Epithelial cell of proximal tubule (primary cell): ENCODE results near the gene MED12L. TPM values are rescaled to one million over a fixed set of nuclear protein-coding genes. Genes with fewer than 3 reads are reported as not detected.

Experiments used
- DNase-seq: peaks from one replicate; pipeline ENCODE4 v3.0.0-alpha.2; 2011; ENCODE audit warnings: low read depth
- H3K4me3 ChIP-seq: 2 replicates; pipeline ENCODE4 v1.5.1; 2011; ENCODE audit warnings: low read depth, mild to moderate bottlenecking, low read length
- CTCF ChIP-seq: conservative IDR thresholded peaks from 2 replicates; pipeline ENCODE4 v1.5.1; 2012; ENCODE audit warnings: low read depth, mild to moderate bottlenecking, low read length
- total RNA-seq: library from RNA; depleted of rRNA; stranded (reverse); fragments of >200 nt; gene quantifications from 2 replicates; pipeline ENCODE4 v1.2.3, GENCODE V29; 2015

Gene MED12L
- total RNA-seq, 1 donor from 2014 or later: 0.12 TPM

GRCh38 chr3:151206201-151206600 lies 120.7 kb downstream of the MED12L start:
- no peak overlapping the region for H3K4me3 ChIP-seq
- no peak for TF ChIP-seq CTCF
- no peak for DNase-seq

DNA sequence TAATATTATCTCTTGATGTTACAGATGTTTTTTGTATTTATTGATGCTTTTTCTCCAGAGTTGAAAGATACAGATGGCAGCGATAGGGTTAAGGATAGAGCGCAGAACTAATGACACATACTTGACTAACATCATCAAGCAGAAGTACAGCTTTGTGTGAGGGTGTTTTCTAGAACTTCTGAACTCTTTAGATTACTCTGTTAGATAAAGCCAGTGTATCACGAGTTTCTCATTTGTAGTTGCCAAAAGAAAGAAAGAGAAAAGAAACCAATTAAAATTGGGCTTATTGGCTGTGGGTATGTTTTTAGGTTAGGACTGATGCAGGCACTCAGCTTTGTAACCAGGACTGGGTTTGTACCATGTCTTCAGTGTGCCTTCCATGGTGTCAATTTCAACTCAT lies 124.2 kb downstream of the MED12L start:
- H3K4me3 ChIP-seq: no peak overlapping the region
- TF ChIP-seq CTCF: no peak
- DNase-seq: no peak

GRCh38 chr3:151210676-151211381 lies 125.4 kb downstream of the MED12L start:
- H3K4me3 ChIP-seq: peak overlapping the region; percentile 41
- DNase-seq: no peak
- peak; percentile 34 for TF ChIP-seq CTCF

GRCh38 chr3:151213151-151213550 lies 127.7 kb downstream of the MED12L start:
- TF ChIP-seq CTCF: no peak
- no peak for DNase-seq
- H3K4me3 ChIP-seq: no peak overlapping the region

DNA sequence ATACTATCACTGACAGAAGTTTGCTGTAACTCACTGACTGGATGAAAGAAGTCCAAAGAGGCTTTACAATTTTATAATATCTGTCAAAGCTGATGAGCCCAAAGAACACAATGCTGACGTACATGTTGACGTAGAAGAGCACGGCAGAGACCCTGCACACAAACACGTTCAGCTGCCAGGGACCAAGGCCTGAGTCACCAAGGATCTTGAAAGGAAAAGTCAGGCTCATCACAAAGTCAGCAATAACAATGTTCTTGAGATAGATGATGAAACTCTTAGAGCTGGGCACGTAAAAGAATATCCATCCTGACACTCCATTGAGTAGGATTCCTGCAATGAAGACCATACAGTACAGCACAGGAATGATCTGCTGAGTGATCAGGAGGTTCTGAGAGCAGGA lies 128.4 kb downstream of the MED12L start:
- no peak for TF ChIP-seq CTCF
- no peak for DNase-seq
- H3K4me3 ChIP-seq: no peak overlapping the region

DNA sequence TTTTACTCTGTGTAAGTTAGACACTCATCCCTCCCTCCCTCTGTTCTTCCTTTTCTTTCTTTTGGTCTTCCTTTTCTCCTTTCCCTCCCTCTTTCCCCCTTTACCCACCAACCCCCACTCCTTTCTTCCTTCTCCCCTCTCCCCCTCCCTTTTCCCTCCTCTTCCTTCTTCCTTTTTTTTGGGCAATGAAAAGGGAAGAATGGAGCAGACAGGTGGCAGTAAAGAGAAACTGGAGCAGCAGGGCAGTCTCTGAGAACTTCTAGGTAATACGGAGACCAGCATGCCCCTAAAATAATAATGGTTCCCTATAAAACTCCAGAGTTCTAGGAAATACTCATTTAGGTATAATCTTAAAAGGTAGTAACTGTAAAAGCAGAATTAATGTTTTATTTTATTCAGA lies 129.0 kb downstream of the MED12L start:
- H3K4me3 ChIP-seq: no peak overlapping the region
- TF ChIP-seq CTCF: peak; percentile 36
- DNase-seq: no peak
